Measurements from ENCODE around the gene FAM83E.
"Not testable (repeated sequence)": the region's sequence is repeated elsewhere in the genome, so short reads cannot be mapped to it uniquely, and the experiment has no call there.

Gene FAM83E

GRCh38 chr19:48614436-48615230 lies at the start of gene FAM83E:
Gene FAM83E, minus strand, starts transcription at chr19:48615076. Its CDS starts 1,704 bp downstream, at chr19:48613372.
- no peak for DNase-seq (ENCODE audit: low read depth, low spot score)

- no peak for DNase-seq (ENCODE audit: low read depth, low spot score)
These were observed 49.6 kb upstream of the FAM83E start for GRCh38 chr19:48664476-48664875.

GRCh38 chr19:48663667-48664066 lies 48.8 kb upstream of the FAM83E start:
- DNase-seq (ENCODE audit: low read depth, low spot score): no peak

- DNase-seq (ENCODE audit: low read depth, low spot score): no peak
These were observed 46.8 kb upstream of the FAM83E start for GRCh38 chr19:48661711-48662090.

GRCh38 chr19:48660852-48661710 lies 46.2 kb upstream of the FAM83E start:
- peak; percentile 62 for DNase-seq (ENCODE audit: low read depth, low spot score)

GRCh38 chr19:48659768-48660167 lies 44.9 kb upstream of the FAM83E start:
- no peak for DNase-seq (ENCODE audit: low read depth, low spot score)

- no peak for DNase-seq (ENCODE audit: low read depth, low spot score)
These were observed 43.6 kb upstream of the FAM83E start for GRCh38 chr19:48658483-48658882.

GRCh38 chr19:48657828-48658227 lies 43.0 kb upstream of the FAM83E start:
- DNase-seq (ENCODE audit: low read depth, low spot score): not testable (repeated sequence)

GRCh38 chr19:48656840-48657474 lies 42.1 kb upstream of the FAM83E start:
- DNase-seq (ENCODE audit: low read depth, low spot score): no peak

GRCh38 chr19:48654299-48655059 lies 39.6 kb upstream of the FAM83E start:
- DNase-seq (ENCODE audit: low read depth, low spot score): no peak

- DNase-seq (ENCODE audit: low read depth, low spot score): no peak
These were observed 36.8 kb upstream of the FAM83E start for GRCh38 chr19:48651683-48652048.

GRCh38 chr19:48650974-48651682 lies 36.3 kb upstream of the FAM83E start:
- DNase-seq (ENCODE audit: low read depth, low spot score): no peak

GRCh38 chr19:48648134-48648533 lies 33.3 kb upstream of the FAM83E start:
- DNase-seq (ENCODE audit: low read depth, low spot score): no peak

GRCh38 chr19:48646722-48647216 lies 31.9 kb upstream of the FAM83E start:
- DNase-seq (ENCODE audit: low read depth, low spot score): no peak

- peak; percentile 83 for DNase-seq (ENCODE audit: low read depth, low spot score)
These were observed 31.3 kb upstream of the FAM83E start, which contains the start of gene CA11 for GRCh38 chr19:48646001-48646721. Gene CA11, minus strand, starts transcription at chr19:48646187. Its CDS starts 555 bp downstream, at chr19:48645632.

GRCh38 chr19:48645620-48646000 lies 30.7 kb upstream of the FAM83E start:
- no peak for DNase-seq (ENCODE audit: low read depth, low spot score)

- peak; percentile 51 for DNase-seq (ENCODE audit: low read depth, low spot score)
These were observed 30.2 kb upstream of the FAM83E start for GRCh38 chr19:48644839-48645619.

- DNase-seq (ENCODE audit: low read depth, low spot score): no peak
These were observed 29.5 kb upstream of the FAM83E start for GRCh38 chr19:48644355-48644754.

GRCh38 chr19:48642862-48643261 lies 28.0 kb upstream of the FAM83E start:
- no peak for DNase-seq (ENCODE audit: low read depth, low spot score)

Measured in activated CD4-positive, CD25-positive, alpha-beta regulatory T cell treated with anti-CD3 and anti-CD28 coated beads, Interleukin-2, amount 50 U/mL, for 16 hours (primary cell).